NCI-H226 (cell line): ENCODE results near the gene OR52N5.

Experiments used
- DNase-seq: peaks from one replicate; pipeline ENCODE4 v3.0.0-alpha.2; 2015

OR52N5 gene

GRCh38 chr11:5783255-5783654, at the start of gene OR52N5:
TSS of gene OR52N5 (minus strand) at chr11:5783355. CDS start at chr11:5778634, 4,721 bp downstream.
- DNase-seq: no peak

- peak; percentile 60 for DNase-seq
Observed at GRCh38 chr11:5831196-5831829, 48.2 kb upstream of the OR52N5 start.

- DNase-seq: no peak
Observed at GRCh38 chr11:5818245-5818886, 35.2 kb upstream of the OR52N5 start.

GRCh38 chr11:5815534-5815933, 32.4 kb upstream of the OR52N5 start:
- DNase-seq: no peak

GRCh38 chr11:5809905-5810795, 27.0 kb upstream of the OR52N5 start:
- no peak for DNase-seq

- no peak for DNase-seq
Observed at GRCh38 chr11:5809122-5809519, 26.0 kb upstream of the OR52N5 start.

GRCh38 chr11:5808500-5809121, 25.5 kb upstream of the OR52N5 start, which contains the start of gene OR52N2:
TSS of gene OR52N2 (plus strand) at chr11:5808924. CDS start at chr11:5820336, 11,412 bp downstream.
- DNase-seq: peak; percentile 47

- DNase-seq: no peak
Observed at GRCh38 chr11:5807580-5807979, 24.4 kb upstream of the OR52N5 start.

- no peak for DNase-seq
Observed at GRCh38 chr11:5803982-5804381, 20.8 kb upstream of the OR52N5 start.

- DNase-seq: no peak
Observed at GRCh38 chr11:5796541-5796940, 13.4 kb upstream of the OR52N5 start.

GRCh38 chr11:5791165-5791564, 8.0 kb upstream of the OR52N5 start, which contains the start of gene OR52N1:
TSS of gene OR52N1 (minus strand) at chr11:5791265. CDS start at chr11:5788816, 2,449 bp downstream.
- no peak for DNase-seq

GRCh38 chr11:5767056-5767455, 16.1 kb downstream of the OR52N5 start:
- peak; percentile 51 for DNase-seq

- no peak for DNase-seq
Observed at GRCh38 chr11:5753943-5754342, 29.2 kb downstream of the OR52N5 start, which contains the start of gene OR52N4. TSS of gene OR52N4 (plus strand) at chr11:5754243. CDS start at chr11:5754741, 498 bp downstream.

GRCh38 chr11:5749836-5750235, 33.3 kb downstream of the OR52N5 start:
- DNase-seq: no peak

- DNase-seq: no peak
Observed at GRCh38 chr11:5746614-5747013, 36.5 kb downstream of the OR52N5 start.

GRCh38 chr11:5738431-5738830, 44.7 kb downstream of the OR52N5 start:
- no peak for DNase-seq

GRCh38 chr11:5737670-5738392, 45.3 kb downstream of the OR52N5 start:
- peak; percentile 55 for DNase-seq

GRCh38 chr11:5737091-5737490, 46.1 kb downstream of the OR52N5 start:
- DNase-seq: peak; percentile 90

- peak; percentile 91 for DNase-seq
Observed at GRCh38 chr11:5736396-5736795, 46.8 kb downstream of the OR52N5 start, which contains the start of gene OR56B1. TSS of gene OR56B1 (plus strand) at chr11:5736448. CDS start at chr11:5736517, 69 bp downstream.

- DNase-seq: no peak
Observed at GRCh38 chr11:5727691-5728090, 55.5 kb downstream of the OR52N5 start.

GRCh38 chr11:5726351-5726750, 56.8 kb downstream of the OR52N5 start:
- no peak for DNase-seq
